Activated naive CD4-positive, alpha-beta T cell treated with anti-CD3 and anti-CD28 coated beads, Interleukin-2, amount 50 U/mL, for 24 hours (primary cell): ENCODE measurements around the gene MYPOP.

Experiments
- H3K27ac Mint-ChIP-seq: one replicate; pipeline ENCODE4 v1.8.0; 2021; ENCODE audit warnings: mild to moderate bottlenecking, mixed read lengths
- H3K27me3 Mint-ChIP-seq: one replicate; pipeline ENCODE4 v1.8.0; 2021; ENCODE audit warnings: mixed read lengths
- H3K36me3 Mint-ChIP-seq: one replicate; pipeline ENCODE4 v1.8.0; 2021; ENCODE audit warnings: mixed read lengths
- H3K4me1 Mint-ChIP-seq: one replicate; pipeline ENCODE4 v1.8.0; 2021; ENCODE audit warnings: mixed read lengths
- H3K4me3 Mint-ChIP-seq: one replicate; pipeline ENCODE4 v1.8.0; 2021; ENCODE audit warnings: mild to moderate bottlenecking, mixed read lengths
- H3K9me3 Mint-ChIP-seq: one replicate; pipeline ENCODE4 v1.8.0; 2021; ENCODE audit warnings: mixed read lengths

Gene MYPOP

DNA sequence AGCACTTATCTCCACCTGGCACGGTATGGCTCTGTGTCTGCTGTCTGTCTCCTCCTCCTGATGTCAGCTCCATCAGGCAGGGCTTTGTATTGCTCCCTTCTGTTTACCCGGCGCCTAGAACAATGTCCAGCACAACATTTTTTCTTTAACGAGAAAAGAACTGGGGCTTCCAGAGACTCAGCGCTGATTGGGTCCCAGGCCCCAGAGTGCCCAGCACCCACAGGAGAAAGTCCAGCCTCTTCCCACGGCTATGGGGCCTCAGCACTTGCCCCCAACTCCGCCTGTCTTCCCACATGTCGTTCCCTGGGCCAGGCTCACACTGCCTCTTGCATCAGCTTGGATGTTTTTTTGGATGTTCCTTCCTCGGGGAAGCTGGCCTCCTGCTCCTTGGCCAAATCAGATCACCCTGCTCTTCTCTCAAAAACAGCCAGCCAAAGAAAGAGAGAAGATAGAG lies 6.9 kb downstream of the MYPOP start:
- peaks cover 1% of the 10 kb centered on the region for H3K36me3 Mint-ChIP-seq
- H3K27me3 Mint-ChIP-seq: no peaks in the 10 kb centered on the region
- H3K4me3 Mint-ChIP-seq: no peak overlapping the region
- no peak overlapping the region for H3K27ac Mint-ChIP-seq
- H3K4me1 Mint-ChIP-seq: peaks cover 1% of the 10 kb centered on the region
- H3K9me3 Mint-ChIP-seq: no peaks in the 10 kb centered on the region

DNA sequence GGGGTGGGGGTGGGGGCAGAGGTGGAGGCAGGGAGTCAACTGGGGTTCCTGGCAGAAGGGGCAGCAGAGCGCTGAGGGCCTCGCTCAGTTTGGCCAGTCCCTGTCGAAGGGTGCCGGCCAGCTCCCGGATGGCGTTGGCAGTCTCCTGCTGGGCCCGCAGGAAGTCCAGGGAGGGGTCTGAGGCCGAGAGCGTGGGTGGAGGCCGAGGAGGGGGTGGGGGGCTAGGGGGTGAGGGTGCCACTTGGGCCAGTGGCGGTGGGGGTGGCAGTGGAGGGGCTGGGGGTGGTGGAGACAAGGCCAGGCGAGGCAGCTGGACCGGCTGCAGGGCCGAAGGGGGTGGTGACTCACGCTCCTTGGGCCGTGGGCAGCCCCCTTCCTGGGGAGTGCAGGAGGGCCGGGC lies 11.5 kb downstream of the MYPOP start:
- Mint-ChIP-seq H3K27ac (no peak overlapping the region), H3K4me1 (no peaks in the 10 kb centered on the region), H3K36me3 (peaks cover 1% of the 10 kb centered on the region), H3K4me3 (no peak overlapping the region), H3K9me3 (no peaks in the 10 kb centered on the region), H3K27me3 (no peaks in the 10 kb centered on the region)

DNA sequence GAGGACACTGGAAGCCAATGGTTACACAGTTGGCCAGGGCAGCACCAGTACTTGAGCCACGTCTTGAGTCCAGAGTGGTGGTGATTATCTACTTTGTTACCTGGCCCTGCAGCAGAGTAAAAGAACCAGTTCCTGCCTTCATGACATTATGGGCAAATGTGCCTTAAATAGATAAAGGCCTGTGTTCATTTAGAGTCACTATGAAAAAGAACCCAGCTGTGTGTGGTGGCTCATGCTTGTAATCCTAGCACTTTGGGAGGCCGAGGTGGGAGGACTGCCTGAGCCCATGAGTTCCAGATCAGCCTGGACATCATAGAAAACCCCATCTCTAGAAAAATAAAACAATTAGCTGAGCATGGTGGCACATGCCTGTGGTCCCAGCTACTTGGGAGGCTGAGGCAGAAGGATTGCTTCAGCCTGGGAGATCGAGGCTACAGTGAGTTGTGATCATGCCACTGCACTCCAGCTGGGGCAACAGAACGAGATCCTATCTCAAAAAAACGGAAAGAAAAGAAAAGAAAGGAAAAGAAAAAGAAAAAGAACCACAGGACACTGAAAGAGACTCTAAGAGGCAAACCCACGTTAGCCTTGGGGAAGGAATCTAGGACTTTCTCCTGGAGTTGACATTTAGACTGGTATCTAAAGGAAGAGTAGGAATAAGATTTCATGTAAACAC lies 13.1 kb downstream of the MYPOP start:
- Mint-ChIP-seq H3K27me3 (no peaks in the 10 kb centered on the region), H3K9me3 (no peaks in the 10 kb centered on the region), H3K4me3 (no peak overlapping the region), H3K27ac (peak overlapping the region; percentile 70), H3K36me3 (no peaks in the 10 kb centered on the region), H3K4me1 (no peaks in the 10 kb centered on the region)

- Mint-ChIP-seq H3K4me3 (peak overlapping the region; percentile 99), H3K9me3 (no peaks in the 10 kb centered on the region), H3K27ac (peak overlapping the region; percentile 98), H3K27me3 (no peaks in the 10 kb centered on the region), H3K36me3 (peaks cover 2% of the 10 kb centered on the region), H3K4me1 (peaks cover 12% of the 10 kb centered on the region)
These were observed 15.2 kb downstream of the MYPOP start for GRCh38 chr19:45887200-45887710.

DNA sequence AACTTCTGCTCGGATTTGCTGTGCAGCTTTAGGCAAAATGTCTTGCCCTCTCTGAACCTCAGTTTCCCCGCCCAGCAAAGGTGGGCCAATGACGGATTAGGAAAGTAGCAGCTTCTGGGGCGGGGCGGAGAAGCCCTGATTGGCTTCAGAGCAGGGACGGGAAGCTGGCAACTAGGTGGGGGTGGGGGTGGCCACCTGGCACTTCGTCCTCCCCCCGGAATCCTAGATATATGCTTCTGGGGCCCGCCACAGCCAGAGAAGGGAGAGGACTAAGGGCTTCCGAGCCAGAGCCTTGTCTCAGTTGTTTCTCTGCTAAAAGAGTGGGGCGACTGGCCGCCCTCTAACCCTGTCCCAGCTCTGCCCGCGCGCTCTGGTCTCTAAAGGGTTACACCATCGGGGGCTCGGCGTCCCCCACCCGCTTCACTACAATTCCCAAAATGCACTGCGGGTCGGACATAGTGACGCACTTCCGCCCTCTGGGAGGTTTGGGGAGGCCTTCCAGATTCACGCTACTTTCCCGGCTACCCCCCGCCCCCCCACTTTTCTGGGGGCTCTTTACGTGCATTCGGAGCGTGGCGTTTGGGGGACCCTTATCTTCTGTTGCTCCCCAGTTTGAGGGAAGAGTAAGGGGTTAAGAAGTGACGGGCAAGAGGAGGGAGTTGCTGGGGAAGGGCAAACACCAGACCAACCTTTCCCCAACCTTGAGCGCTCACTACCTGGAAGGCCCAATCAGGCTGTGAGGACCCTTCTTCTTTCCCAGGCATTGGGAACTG lies 15.8 kb downstream of the MYPOP start:
- H3K4me1 Mint-ChIP-seq: peaks cover 16% of the 10 kb centered on the region
- peak overlapping the region; percentile 99 for H3K4me3 Mint-ChIP-seq

GRCh38 chr19:45885556-45886426 lies 16.6 kb downstream of the MYPOP start, which contains the start of gene IRF2BP1:
Gene IRF2BP1, minus strand, starts transcription at chr19:45886141. Its CDS starts 367 bp downstream, at chr19:45885774.
- H3K4me3 Mint-ChIP-seq: peak within 1 kb of the TSS; percentile 99
- H3K36me3 Mint-ChIP-seq: peaks cover 2% of the 10 kb centered on the region
- H3K4me1 Mint-ChIP-seq: peaks cover 19% of the 10 kb centered on the region
- no peaks in the 10 kb centered on the region for H3K27me3 Mint-ChIP-seq
- peak within 1 kb of the TSS; percentile 98 for H3K27ac Mint-ChIP-seq
- no peaks in the 10 kb centered on the region for H3K9me3 Mint-ChIP-seq

More for the DNA sequence above, 15.8 kb downstream of the MYPOP start:
- Mint-ChIP-seq H3K27ac (peak overlapping the region; percentile 98), H3K36me3 (peaks cover 2% of the 10 kb centered on the region), H3K27me3 (no peaks in the 10 kb centered on the region), H3K9me3 (no peaks in the 10 kb centered on the region)

- Mint-ChIP-seq H3K27ac (no peak overlapping the region), H3K36me3 (peaks cover 2% of the 10 kb centered on the region), H3K9me3 (no peaks in the 10 kb centered on the region)
These were observed 17.5 kb downstream of the MYPOP start for GRCh38 chr19:45884682-45885555.

GRCh38 chr19:45883881-45884681 lies 18.3 kb downstream of the MYPOP start:
- Mint-ChIP-seq H3K27ac (no peak overlapping the region), H3K4me1 (peaks cover 19% of the 10 kb centered on the region), H3K27me3 (no peaks in the 10 kb centered on the region), H3K4me3 (peak overlapping the region; percentile 90), H3K36me3 (peaks cover 2% of the 10 kb centered on the region), H3K9me3 (no peaks in the 10 kb centered on the region)

More at GRCh38 chr19:45884682-45885555, 17.5 kb downstream of the MYPOP start:
- H3K4me3 Mint-ChIP-seq: peak overlapping the region; percentile 71
- H3K4me1 Mint-ChIP-seq: peaks cover 19% of the 10 kb centered on the region
- H3K27me3 Mint-ChIP-seq: no peaks in the 10 kb centered on the region

DNA sequence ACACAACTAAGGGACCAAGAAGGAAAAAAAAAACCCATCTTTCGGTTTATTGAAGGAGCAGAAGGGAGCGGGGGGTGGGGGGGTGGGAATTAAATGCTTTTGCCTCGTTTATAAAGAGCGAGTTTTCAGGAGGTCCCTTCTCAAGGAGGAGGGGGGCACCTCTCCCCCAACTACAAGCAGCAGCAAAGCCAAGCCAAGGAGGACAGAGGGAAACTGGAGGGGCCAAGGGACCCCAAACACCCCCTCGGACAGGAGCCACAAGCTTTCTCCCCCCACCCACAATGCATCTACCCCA lies 18.9 kb downstream of the MYPOP start:
- Mint-ChIP-seq H3K9me3 (no peaks in the 10 kb centered on the region), H3K27me3 (no peaks in the 10 kb centered on the region), H3K4me1 (peaks cover 19% of the 10 kb centered on the region), H3K36me3 (peaks cover 2% of the 10 kb centered on the region), H3K27ac (peak overlapping the region; percentile 31), H3K4me3 (peak overlapping the region; percentile 90)

DNA sequence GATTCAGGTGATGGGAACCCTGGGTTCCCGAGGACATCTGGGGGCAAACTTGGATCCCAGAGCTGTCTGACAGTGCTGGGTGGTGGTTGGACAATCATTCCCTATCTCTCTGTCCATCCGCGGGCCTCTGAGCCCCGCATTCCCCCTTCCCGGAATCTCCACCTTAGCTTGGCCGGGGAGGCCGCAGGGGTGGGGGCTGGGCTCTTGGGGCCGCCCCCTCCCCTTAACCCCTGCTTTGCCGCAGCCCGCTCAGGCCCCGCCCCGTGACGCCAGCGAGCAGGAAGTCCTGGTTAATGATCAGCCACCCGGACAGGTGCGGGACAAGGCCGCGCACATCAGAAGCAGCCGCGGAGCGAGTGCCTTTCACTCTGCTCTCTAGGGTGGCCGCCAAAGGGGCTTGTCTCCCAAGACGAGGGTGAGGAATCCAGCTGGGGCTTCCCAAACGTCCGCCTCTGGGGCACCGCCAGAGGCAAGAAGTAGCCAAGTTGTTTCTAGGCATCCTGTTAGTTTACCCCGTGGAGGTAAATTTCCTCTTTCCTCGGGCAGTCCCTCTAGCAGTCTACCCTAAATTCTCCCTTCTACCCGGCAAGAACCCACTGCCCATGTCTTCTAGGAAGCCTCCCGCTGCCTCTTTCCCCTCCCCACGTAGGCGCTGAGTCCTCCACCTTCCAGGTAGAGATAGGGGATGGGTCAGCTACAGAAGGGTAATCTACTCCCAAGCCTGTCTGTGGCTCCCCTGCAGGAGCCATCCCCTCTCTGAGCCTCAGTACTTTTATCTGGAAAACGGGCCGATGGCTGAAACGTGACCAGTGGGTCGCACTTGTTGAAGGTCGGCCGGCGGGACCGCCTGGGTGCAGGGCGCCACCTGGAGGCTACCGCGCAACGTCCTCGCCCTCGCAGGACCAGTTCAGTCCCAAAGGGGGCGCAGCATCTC lies 19.5 kb downstream of the MYPOP start:
- H3K27me3 Mint-ChIP-seq: no peaks in the 10 kb centered on the region
- H3K4me3 Mint-ChIP-seq: peak overlapping the region; percentile 90
- peak overlapping the region; percentile 31 for H3K27ac Mint-ChIP-seq
- peaks cover 2% of the 10 kb centered on the region for H3K36me3 Mint-ChIP-seq
- no peaks in the 10 kb centered on the region for H3K9me3 Mint-ChIP-seq
- peaks cover 19% of the 10 kb centered on the region for H3K4me1 Mint-ChIP-seq

GRCh38 chr19:45881909-45882528 lies 20.4 kb downstream of the MYPOP start:
- H3K9me3 Mint-ChIP-seq: no peaks in the 10 kb centered on the region

DNA sequence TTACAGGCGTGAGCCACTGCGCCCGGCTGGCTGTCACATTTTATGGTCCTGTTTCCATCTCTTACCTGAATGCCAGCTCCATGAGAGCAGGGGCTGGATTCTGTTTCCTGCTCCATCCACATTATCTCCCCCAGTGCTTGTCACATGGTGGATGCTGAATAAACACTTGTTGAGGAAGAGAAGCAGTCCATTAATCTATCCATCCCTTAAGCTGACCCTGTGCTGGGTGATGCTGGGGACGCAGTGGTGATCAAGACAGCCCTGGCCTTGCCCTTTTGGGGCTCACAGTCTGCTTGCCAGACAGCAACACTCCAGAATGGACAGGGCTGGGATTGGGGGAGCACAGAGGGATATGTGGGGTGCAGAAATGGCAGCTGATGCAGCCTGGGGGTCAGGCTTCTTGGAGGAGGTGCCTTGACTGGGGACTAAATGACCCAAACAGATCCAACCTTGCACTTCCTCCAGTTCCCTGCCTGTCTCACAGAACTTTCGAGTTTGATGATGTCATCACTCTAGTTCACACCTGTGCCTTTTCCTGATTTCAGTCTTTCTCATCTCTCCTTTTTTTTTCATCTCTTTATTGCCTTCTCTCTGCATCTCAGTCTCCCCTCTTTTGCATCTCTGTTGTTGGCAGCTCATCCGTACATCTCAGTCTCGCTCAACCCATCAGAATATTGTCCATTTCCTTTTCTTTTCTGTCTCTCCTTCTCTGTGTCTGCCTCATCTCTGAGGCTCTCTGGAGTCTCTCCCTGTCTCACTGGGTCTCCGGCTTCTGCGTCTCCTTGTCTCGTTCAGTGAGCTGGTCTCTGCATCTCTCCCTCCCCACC lies 21.1 kb downstream of the MYPOP start:
- peak overlapping the region; percentile 6 for H3K27ac Mint-ChIP-seq
- H3K4me3 Mint-ChIP-seq: no peak overlapping the region

More at GRCh38 chr19:45881909-45882528, 20.4 kb downstream of the MYPOP start:
- Mint-ChIP-seq H3K27ac (no peak overlapping the region), H3K4me3 (no peak overlapping the region), H3K36me3 (peaks cover 2% of the 10 kb centered on the region), H3K27me3 (no peaks in the 10 kb centered on the region), H3K4me1 (peaks cover 23% of the 10 kb centered on the region)

More for the DNA sequence above, 21.1 kb downstream of the MYPOP start:
- peaks cover 2% of the 10 kb centered on the region for H3K36me3 Mint-ChIP-seq
- H3K4me1 Mint-ChIP-seq: peaks cover 25% of the 10 kb centered on the region
- no peaks in the 10 kb centered on the region for H3K9me3 Mint-ChIP-seq
- no peaks in the 10 kb centered on the region for H3K27me3 Mint-ChIP-seq
